Panc1 (cell line): ENCODE data around the gene RNF114. TPM values are rescaled to one million over a fixed set of nuclear protein-coding genes. Genes with fewer than 3 reads are reported as not detected.
A peak's percentile ranks its signal among the peaks of the same experiment; 100 is the strongest.

Experiments used
- ATAC-seq: fragments of 200-7000 bp; cut with Tn5 transposase; 2 replicates; pipeline ENCODE4 v1.9.1; 2020; ENCODE audit warnings: mild to moderate bottlenecking, moderate library complexity
- BruUV-seq: library from RNA; stranded (reverse); fragments of 400-500 nt; replicated peaks from 2 replicates; lab custom pipeline; 2021; lab: Mats Ljungman, UMichigan
- CTCF ChIA-PET: fragments of 300-600 bp; sonication (Branson Sonifier 250); formaldehyde crosslinking; loops from one replicate; lab custom pipeline; 2022; ENCODE audit warnings: antibody characterized with exemption; lab: Charles Lee
- POLR2A ChIA-PET: fragments of 300-600 bp; sonication (Branson Sonifier 250); formaldehyde crosslinking; loops from one replicate; lab custom pipeline; 2022; ENCODE audit warnings: antibody characterized with exemption; lab: Charles Lee
- DNase-seq: peaks from one replicate; pipeline ENCODE4 v3.0.0-alpha.2; 2010; ENCODE audit warnings: low read depth, low spot score
- H3K27ac ChIP-seq: 2 replicates; pipeline ENCODE4 v1.5.1; 2011; ENCODE audit warnings: mild to moderate bottlenecking, low read length, inconsistent platforms
- H3K27me3 ChIP-seq: fragments of 200-500 bp; sonication (Bioruptor generic); 2 replicates; pipeline ENCODE4 v1.6.0; 2014; ENCODE audit warnings: low read length, inconsistent platforms; ENCODE audit not compliant: control insufficient read depth, insufficient read depth
- H3K36me3 ChIP-seq: fragments of 200-500 bp; sonication (Bioruptor generic); 2 replicates; pipeline ENCODE4 v1.5.1; 2014; ENCODE audit warnings: inconsistent platforms, mild to moderate bottlenecking, low read length, moderate library complexity; ENCODE audit not compliant: control insufficient read depth, insufficient read depth
- H3K4me1 ChIP-seq: 2 replicates; pipeline ENCODE4 v1.5.1; 2011; ENCODE audit warnings: inconsistent platforms, mild to moderate bottlenecking, low read length, moderate library complexity; ENCODE audit not compliant: control insufficient read depth, insufficient read depth
- H3K4me3 ChIP-seq, 2 experiments: 2 replicates each; pipeline ENCODE4 v1.5.1; 2011 to 2012; ENCODE audit warnings: low read depth in 2 of 2, low read length in 2 of 2, mild to moderate bottlenecking in 2 of 2, inconsistent platforms in 1 of 2, moderate library complexity in 1 of 2
- H3K9me3 ChIP-seq: fragments of 200-500 bp; sonication (Bioruptor generic); 2 replicates; pipeline ENCODE4 v1.5.1; 2014; ENCODE audit warnings: low read depth, mild to moderate bottlenecking, inconsistent platforms, low read length, moderate library complexity; ENCODE audit not compliant: control insufficient read depth, insufficient read depth
- CTCF ChIP-seq: fragments of 450-650 bp; IDR thresholded peaks from 2 replicates; pipeline ENCODE4 v1.5.1; 2017; ENCODE audit warnings: mild to moderate bottlenecking
- POLR2AphosphoS5 ChIP-seq: IDR thresholded peaks from 2 replicates; pipeline ENCODE4 v1.6.1; 2012; ENCODE audit warnings: mild to moderate bottlenecking, low read depth, low read length, moderate library complexity
- SIN3A ChIP-seq: IDR thresholded peaks from 2 replicates; pipeline ENCODE4 v1.6.1; 2012; ENCODE audit warnings: low read depth, mild to moderate bottlenecking, low read length, moderate library complexity, borderline replicate concordance; ENCODE audit not compliant: insufficient read depth
- TCF7L2 ChIP-seq: IDR thresholded peaks from 2 replicates; pipeline ENCODE4 v1.6.1; 2011; ENCODE audit warnings: mild to moderate bottlenecking, low read depth, low read length, inconsistent platforms
- in situ Hi-C: cut with HindIII; loops from 2 replicates; pipeline ENCODE4 v1.10.0; 2016; ENCODE audit warnings: low sequenced_read_pairs, low pct_unique_long_range_greater_than_20kb
- intact Hi-C: fragments of 100-400 bp; cut with micrococcal nuclease; formaldehyde crosslinking; loops from one replicate; pipeline ENCODE4 v1.10.0; 2022; ENCODE audit not compliant: unreplicated experiment
- total RNA-seq: library from RNA; stranded (reverse); gene quantifications from one replicate; pipeline ENCODE4 v1.2.1, GENCODE V29; 2021; ENCODE audit not compliant: unreplicated experiment
- TF ChIP-seq, protein P1 (sequence below), 2 experiments: IDR thresholded peaks; 2 replicates each; pipeline ENCODE4 v1.6.1; 2011 to 2012; ENCODE audit warnings: low read depth in 2 of 2, control low read depth in 1 of 2, low read length in 1 of 2, mild to moderate bottlenecking in 1 of 2, moderate library complexity in 1 of 2; ENCODE audit not compliant: insufficient read depth in 1 of 2

The RNF114 gene
- total RNA-seq, 1 experiment from 2014 or later = 70.0 TPM

- ChIA-PET CTCF (interaction anchor here (0.6 to 1.2 kb wide), 6 partner anchors 8 to 998 kb away, joined by 4 to 14 read pairs (median 6); no protein-coding TSS in a partner anchor), POLR2A (interaction anchor here (0.6 to 0.8 kb wide), 2 partner anchors 81 to 182 kb away, joined by 3 to 4 read pairs; no protein-coding TSS in a partner anchor)
- TF ChIP-seq SIN3A = no peak
- TF ChIP-seq CTCF = no peak
- TF ChIP-seq POLR2AphosphoS5 = no peak
- TF ChIP-seq, protein P1, sequence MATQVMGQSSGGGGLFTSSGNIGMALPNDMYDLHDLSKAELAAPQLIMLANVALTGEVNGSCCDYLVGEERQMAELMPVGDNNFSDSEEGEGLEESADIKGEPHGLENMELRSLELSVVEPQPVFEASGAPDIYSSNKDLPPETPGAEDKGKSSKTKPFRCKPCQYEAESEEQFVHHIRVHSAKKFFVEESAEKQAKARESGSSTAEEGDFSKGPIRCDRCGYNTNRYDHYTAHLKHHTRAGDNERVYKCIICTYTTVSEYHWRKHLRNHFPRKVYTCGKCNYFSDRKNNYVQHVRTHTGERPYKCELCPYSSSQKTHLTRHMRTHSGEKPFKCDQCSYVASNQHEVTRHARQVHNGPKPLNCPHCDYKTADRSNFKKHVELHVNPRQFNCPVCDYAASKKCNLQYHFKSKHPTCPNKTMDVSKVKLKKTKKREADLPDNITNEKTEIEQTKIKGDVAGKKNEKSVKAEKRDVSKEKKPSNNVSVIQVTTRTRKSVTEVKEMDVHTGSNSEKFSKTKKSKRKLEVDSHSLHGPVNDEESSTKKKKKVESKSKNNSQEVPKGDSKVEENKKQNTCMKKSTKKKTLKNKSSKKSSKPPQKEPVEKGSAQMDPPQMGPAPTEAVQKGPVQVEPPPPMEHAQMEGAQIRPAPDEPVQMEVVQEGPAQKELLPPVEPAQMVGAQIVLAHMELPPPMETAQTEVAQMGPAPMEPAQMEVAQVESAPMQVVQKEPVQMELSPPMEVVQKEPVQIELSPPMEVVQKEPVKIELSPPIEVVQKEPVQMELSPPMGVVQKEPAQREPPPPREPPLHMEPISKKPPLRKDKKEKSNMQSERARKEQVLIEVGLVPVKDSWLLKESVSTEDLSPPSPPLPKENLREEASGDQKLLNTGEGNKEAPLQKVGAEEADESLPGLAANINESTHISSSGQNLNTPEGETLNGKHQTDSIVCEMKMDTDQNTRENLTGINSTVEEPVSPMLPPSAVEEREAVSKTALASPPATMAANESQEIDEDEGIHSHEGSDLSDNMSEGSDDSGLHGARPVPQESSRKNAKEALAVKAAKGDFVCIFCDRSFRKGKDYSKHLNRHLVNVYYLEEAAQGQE (IDR thresholded peaks at IDR 0.05; ENCODE audit: insufficient read depth in 1 of 2, low read depth in 2 of 2, low read length in 1 of 2) = no peak
- TF ChIP-seq TCF7L2 = no peak
- DNase-seq (no peak), ATAC-seq (peak; percentile 44)
- intact Hi-C loops (no loop called here), in situ Hi-C loops (no loop called here)
- Histone ChIP-seq H3K4me1 (peaks cover 61% of the 10 kb centered on the region), H3K36me3 (no peaks in the 10 kb centered on the region), H3K4me3 (peak overlapping the region in 1 of 2 experiments; percentile 6; a peak in 2 of 4 replicates), H3K9me3 (no peaks in the 10 kb centered on the region), H3K27ac (peak overlapping the region; percentile 73), H3K27me3 (no peaks in the 10 kb centered on the region)
- BruUV-seq = no TSS peak
These were observed 53.3 kb downstream of the RNF114 start for GRCh38 chr20:49989234-49990065.

DNA sequence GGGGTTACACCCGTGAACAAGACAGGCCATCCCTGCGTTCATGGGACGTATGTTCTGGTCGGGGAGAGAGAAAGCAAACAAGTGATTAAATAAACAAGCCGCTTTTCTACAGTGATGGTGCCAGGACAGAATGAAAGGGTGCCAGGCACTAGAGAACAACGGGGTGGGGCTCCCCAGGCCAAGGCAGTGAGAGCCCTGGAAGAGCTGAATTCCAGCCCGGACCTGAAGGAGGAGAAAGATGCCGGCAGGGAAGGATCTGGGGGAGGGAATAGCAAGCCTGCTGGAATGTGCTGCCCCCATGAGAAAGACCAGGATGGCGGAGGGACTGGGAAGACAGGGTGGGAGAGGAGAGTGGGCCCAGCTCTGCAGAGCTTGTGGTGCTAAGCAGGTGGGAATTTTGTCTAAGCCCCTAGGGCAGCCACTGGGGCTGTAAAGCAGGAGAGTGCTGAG is 54.1 kb downstream of the RNF114 start:
- Histone ChIP-seq H3K27me3 (no peaks in the 10 kb centered on the region), H3K4me1 (peaks cover 53% of the 10 kb centered on the region), H3K27ac (peak overlapping the region; percentile 73), H3K9me3 (no peaks in the 10 kb centered on the region), H3K36me3 (no peaks in the 10 kb centered on the region), H3K4me3 (no peak overlapping the region)
- POLR2A ChIA-PET = no interaction called here
- in situ Hi-C loops = no loop called here
- TF ChIP-seq POLR2AphosphoS5 (no peak), SIN3A (no peak), CTCF (no peak), TCF7L2 (no peak)
- TF ChIP-seq, protein P1 (IDR thresholded peaks at IDR 0.05; ENCODE audit: insufficient read depth in 1 of 2, low read depth in 2 of 2, low read length in 1 of 2) = no peak
- DNase-seq = no peak
- no TSS peak for BruUV-seq
- intact Hi-C loops = no loop called here
- ATAC-seq = peak; percentile 30
- CTCF ChIA-PET = interaction anchor here (0.6 to 1.2 kb wide), 4 partner anchors 9 to 81 kb away, joined by 4 to 14 read pairs (median 6); no protein-coding TSS in a partner anchor
